ENCODE measurements around the gene ADAMTS7. TPM values are rescaled to one million over a fixed set of nuclear protein-coding genes. Genes with fewer than 3 reads are reported as not detected.
"Not testable (repeated sequence)": the region's sequence is repeated elsewhere in the genome, so short reads cannot be mapped to it uniquely, and the experiment has no call there.

The ADAMTS7 gene
- total and polyA plus RNA-seq, 8 donors: 0.31 to 102 (median 2.3) TPM

- no peak overlapping the region for H3K4me3 ChIP-seq
- H3K27me3 ChIP-seq: no peaks in the 10 kb centered on the region
- DNase-seq: no peak
- peaks cover 5 to 28% (median 19%) of the 10 kb centered on the region in 4 donors for H3K4me1 ChIP-seq
- TF ChIP-seq EP300 (IDR thresholded peaks at IDR 0.05): no peak
- TF ChIP-seq POLR2AphosphoS5 (IDR thresholded peaks at IDR 0.05): no peak
- TF ChIP-seq CTCF (IDR thresholded peaks at IDR 0.05): no peak
- no peak for TF ChIP-seq POLR2A (IDR thresholded peaks at IDR 0.05)
- H3K9me3 ChIP-seq: no peaks in the 10 kb centered on the region
- H3K27ac ChIP-seq: no peak overlapping the region
- H3K36me3 ChIP-seq: no peaks in the 10 kb centered on the region
- intact Hi-C loops (cut with DNase I; ENCODE audit: low total_unique reads): no loop called here
- WGBS, 5 donors: 84 to 92% (median 90%) methylated on average over 9 to 26 of the region's 26 CpGs
Measured at GRCh38 chr15:78763796-78764241, 47.4 kb downstream of the ADAMTS7 start.

GRCh38 chr15:78762985-78763795, 48.1 kb downstream of the ADAMTS7 start:
- TF ChIP-seq EP300 (IDR thresholded peaks at IDR 0.05) (no peak), CTCF (IDR thresholded peaks at IDR 0.05) (no peak), POLR2A (IDR thresholded peaks at IDR 0.05) (no peak), POLR2AphosphoS5 (IDR thresholded peaks at IDR 0.05) (no peak)
- no peak overlapping the region for H3K4me3 ChIP-seq
- peaks cover 5 to 28% (median 19%) of the 10 kb centered on the region in 4 donors for H3K4me1 ChIP-seq
- H3K27ac ChIP-seq: no peak overlapping the region
- intact Hi-C loops (cut with DNase I; ENCODE audit: low total_unique reads): no loop called here
- H3K36me3 ChIP-seq: no peaks in the 10 kb centered on the region
- 75 to 89% (median 84%) methylated on average over 20 to 29 of the region's 29 CpGs for WGBS, 5 donors
- H3K27me3 ChIP-seq: no peaks in the 10 kb centered on the region
- DNase-seq: no peak
- H3K9me3 ChIP-seq: no peaks in the 10 kb centered on the region

- H3K27me3 ChIP-seq; H3K36me3 ChIP-seq; H3K9me3 ChIP-seq; DNase-seq; intact Hi-C loops (cut with DNase I; ENCODE audit: low total_unique reads); H3K4me3 ChIP-seq: not testable (repeated sequence)
- Histone ChIP-seq H3K4me1 (peaks cover 5 to 29% (median 20%) of the 10 kb centered on the region in 4 donors), H3K27ac (peak overlapping the region in 1 of 5 donors; percentile 61)
- 86 to 94% (median 89%) methylated on average over 12 to 25 of the region's 25 CpGs for WGBS, 5 donors
Measured at GRCh38 chr15:78762386-78762961, 48.8 kb downstream of the ADAMTS7 start.

- Histone ChIP-seq H3K36me3 (no peaks in the 10 kb centered on the region), H3K9me3 (no peaks in the 10 kb centered on the region), H3K27me3 (no peaks in the 10 kb centered on the region), H3K27ac (peak overlapping the region in 4 of 5 donors; percentile 19 to 61 (median 54)), H3K4me3 (no peak overlapping the region), H3K4me1 (peaks cover 5 to 34% (median 23%) of the 10 kb centered on the region in 4 donors)
- TF ChIP-seq POLR2A (IDR thresholded peaks at IDR 0.05) (no peak), POLR2AphosphoS5 (IDR thresholded peaks at IDR 0.05) (no peak), EP300 (IDR thresholded peaks at IDR 0.05) (no peak), CTCF (IDR thresholded peaks at IDR 0.05) (no peak)
- intact Hi-C loops (cut with DNase I; ENCODE audit: low total_unique reads): no loop called here
- 80 to 92% (median 83%) methylated on average over 1 to 3 of the region's 3 CpGs for WGBS, 5 donors
- DNase-seq: no peak
Measured at GRCh38 chr15:78761891-78762385, 49.3 kb downstream of the ADAMTS7 start.
